Esophagus muscularis mucosa (tissue), 3 donors: ENCODE results near the gene GMEB1.

Experiments used
- POLR2A ChIP-seq: fragments of 450-650 bp; IDR thresholded peaks from one replicate; pipeline ENCODE4 v1.6.1; 2017; ENCODE audit warnings: antibody characterized with exemption, moderate library complexity, mild to moderate bottlenecking, low read depth
- TF ChIP-seq, protein P1 (sequence below), 3 experiments: fragments of 200-600 bp in 2 of 3; fragments of 450-650 bp in 1 of 3; sonication (generic) in 2 of 3; IDR thresholded peaks; one replicate each; pipeline ENCODE4 v1.5.1; 2017 to 2019; ENCODE audit warnings: antibody characterized with exemption in 3 of 3, mild to moderate bottlenecking in 2 of 3, moderate library complexity in 1 of 3

DNA sequence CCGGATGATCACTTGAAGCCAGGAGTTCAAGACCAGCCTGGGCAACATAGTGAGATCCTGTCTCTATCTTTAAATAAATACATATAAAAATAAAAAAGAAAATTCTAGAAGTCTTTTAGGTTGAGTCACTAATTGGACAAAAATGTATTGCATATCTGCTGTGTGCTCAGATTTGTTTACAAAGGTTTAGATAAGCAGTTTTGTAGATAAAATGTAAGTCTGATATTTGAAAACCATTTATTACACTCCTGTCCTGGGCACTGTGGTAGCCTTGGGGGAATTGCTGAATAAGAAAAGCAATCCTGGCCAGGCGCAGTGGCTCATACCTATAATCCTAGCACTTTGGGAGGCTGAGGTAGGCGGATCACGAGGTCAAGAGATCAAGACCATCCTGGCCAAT lies 11.6 kb downstream of the GMEB1 start:
- TF ChIP-seq, protein P1, sequence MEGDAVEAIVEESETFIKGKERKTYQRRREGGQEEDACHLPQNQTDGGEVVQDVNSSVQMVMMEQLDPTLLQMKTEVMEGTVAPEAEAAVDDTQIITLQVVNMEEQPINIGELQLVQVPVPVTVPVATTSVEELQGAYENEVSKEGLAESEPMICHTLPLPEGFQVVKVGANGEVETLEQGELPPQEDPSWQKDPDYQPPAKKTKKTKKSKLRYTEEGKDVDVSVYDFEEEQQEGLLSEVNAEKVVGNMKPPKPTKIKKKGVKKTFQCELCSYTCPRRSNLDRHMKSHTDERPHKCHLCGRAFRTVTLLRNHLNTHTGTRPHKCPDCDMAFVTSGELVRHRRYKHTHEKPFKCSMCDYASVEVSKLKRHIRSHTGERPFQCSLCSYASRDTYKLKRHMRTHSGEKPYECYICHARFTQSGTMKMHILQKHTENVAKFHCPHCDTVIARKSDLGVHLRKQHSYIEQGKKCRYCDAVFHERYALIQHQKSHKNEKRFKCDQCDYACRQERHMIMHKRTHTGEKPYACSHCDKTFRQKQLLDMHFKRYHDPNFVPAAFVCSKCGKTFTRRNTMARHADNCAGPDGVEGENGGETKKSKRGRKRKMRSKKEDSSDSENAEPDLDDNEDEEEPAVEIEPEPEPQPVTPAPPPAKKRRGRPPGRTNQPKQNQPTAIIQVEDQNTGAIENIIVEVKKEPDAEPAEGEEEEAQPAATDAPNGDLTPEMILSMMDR (IDR thresholded peaks at IDR 0.05), result no peak
- no peak for TF ChIP-seq POLR2A
